Coronary artery (tissue), 2 donors: ENCODE measurements around the gene TWIST2.

Experiments used
- DNase-seq: peaks from one replicate; pipeline ENCODE4 v3.0.0-alpha.2; 2017; ENCODE audit warnings: low spot score
- H3K27ac ChIP-seq, 2 donors: fragments of 200-600 bp; sonication (generic); one replicate each; pipeline ENCODE4 v1.5.1; 2016 to 2019
- H3K4me3 ChIP-seq: fragments of 200-600 bp; sonication (generic); 2 replicates; pipeline ENCODE4 v1.5.1; 2016; ENCODE audit warnings: mild to moderate bottlenecking, moderate library complexity
- TF ChIP-seq, protein P1 (sequence below): fragments of 200-600 bp; sonication (generic); IDR thresholded peaks from one replicate; pipeline ENCODE4 v1.5.1; 2019; ENCODE audit warnings: antibody characterized with exemption

Gene TWIST2

DNA sequence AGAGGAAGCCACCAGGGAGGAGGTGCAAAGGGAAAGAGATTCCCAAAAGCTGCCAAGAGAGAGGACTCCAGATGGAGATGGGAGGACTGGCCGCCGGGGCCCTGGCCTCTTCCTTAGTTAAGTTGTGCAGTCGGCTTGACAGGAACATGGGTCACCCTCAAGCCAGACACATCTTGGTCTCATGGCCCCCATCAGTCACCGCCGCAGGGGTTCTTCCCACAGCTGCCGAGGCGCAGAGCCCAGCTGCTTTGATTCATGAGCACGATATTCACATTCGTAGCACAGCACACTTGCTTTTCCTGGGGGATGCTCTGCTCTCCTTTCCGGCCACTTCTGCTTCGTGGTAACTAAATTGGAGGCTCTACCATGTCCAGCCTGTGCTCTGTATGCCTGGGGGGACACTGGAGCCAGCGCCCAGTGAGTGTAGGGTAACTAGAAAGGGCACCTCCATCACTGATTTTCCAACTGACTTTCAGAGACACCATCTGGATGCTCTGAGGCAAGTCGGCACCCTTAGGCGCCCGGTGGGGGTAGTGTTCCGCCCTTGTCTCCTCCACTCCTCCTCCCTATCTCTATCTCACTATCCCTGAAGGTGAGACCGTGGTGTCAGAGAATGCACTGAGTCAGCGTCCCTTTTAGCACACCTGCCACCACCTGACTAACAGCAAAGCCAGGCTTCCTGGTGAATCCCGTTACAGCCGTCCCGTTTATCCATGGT is 13.3 kb downstream of the TWIST2 start:
- Histone ChIP-seq H3K4me3 (no peak overlapping the region), H3K27ac (no peak overlapping the region)
- TF ChIP-seq, protein P1, sequence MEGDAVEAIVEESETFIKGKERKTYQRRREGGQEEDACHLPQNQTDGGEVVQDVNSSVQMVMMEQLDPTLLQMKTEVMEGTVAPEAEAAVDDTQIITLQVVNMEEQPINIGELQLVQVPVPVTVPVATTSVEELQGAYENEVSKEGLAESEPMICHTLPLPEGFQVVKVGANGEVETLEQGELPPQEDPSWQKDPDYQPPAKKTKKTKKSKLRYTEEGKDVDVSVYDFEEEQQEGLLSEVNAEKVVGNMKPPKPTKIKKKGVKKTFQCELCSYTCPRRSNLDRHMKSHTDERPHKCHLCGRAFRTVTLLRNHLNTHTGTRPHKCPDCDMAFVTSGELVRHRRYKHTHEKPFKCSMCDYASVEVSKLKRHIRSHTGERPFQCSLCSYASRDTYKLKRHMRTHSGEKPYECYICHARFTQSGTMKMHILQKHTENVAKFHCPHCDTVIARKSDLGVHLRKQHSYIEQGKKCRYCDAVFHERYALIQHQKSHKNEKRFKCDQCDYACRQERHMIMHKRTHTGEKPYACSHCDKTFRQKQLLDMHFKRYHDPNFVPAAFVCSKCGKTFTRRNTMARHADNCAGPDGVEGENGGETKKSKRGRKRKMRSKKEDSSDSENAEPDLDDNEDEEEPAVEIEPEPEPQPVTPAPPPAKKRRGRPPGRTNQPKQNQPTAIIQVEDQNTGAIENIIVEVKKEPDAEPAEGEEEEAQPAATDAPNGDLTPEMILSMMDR = no peak

DNA sequence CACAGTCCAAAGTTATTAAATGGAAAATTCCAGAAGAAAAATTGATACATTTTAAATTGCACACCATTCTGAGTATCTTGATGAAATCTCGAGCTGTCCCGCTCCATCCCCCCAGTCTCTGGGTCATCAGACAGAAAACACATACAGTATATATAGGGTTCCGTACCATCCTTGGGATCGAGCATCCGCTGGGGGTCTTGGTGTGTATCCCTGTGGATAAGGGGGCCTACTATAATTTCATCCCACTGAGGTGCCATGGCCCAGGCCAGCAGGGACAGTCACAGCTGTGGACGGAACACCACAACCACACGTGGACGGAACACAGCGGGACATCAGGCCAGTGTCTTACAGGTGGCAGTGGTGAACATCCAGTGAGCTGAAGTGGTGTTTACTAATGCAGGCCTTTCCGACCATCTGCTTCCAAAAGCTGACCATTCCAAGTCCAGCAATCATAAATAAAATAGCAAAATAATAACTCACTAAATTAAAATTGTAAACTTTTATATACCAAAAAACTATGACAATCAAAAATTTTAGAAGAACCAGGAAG is 14.0 kb downstream of the TWIST2 start:
- Histone ChIP-seq H3K27ac (no peak overlapping the region), H3K4me3 (no peak overlapping the region)
- no peak for DNase-seq
- TF ChIP-seq, protein P1 = no peak

More for the DNA sequence above, 13.3 kb downstream of the TWIST2 start:
- no peak for DNase-seq

DNA sequence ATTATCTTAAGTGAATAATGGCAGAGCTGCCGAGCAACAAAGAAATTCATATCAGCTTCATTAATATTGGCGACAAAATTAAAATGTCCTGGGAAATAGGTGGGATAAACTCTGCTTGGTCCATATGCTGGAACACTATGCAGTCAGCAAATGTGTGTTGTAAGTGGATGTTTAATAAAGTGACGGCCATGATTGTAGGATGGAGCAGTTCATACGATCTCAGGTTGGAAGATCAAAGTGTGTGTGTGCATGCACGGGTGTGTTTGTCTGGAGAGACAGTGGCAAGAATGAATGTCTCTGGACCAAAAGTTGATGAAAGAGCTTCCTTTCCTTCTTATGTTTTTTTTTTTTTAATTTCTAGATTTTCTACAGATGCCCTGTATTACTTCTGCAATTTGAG is 14.8 kb downstream of the TWIST2 start:
- no peak overlapping the region for H3K4me3 ChIP-seq
- no peak for DNase-seq
- TF ChIP-seq, protein P1 = no peak
- no peak overlapping the region for H3K27ac ChIP-seq

DNA sequence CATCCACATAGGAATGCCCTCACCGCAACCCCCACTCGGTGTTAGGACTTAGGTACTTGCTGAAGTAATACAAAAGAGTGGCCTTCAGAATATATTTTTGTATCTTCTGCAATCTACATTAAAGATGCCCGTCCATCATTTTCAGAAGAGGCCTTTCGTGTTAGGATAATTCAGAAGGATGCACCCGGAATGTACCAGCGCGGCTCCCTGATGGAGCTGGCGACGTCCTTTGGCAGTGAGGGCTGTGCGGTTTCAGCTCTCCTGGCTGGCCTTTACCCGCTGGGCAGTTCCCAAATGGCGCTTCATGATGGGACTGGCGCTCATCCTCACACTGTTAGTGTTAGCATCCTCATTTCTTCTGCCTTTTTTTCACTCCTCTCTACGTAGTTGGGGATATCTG is 15.3 kb downstream of the TWIST2 start:
- TF ChIP-seq, protein P1 = no peak
- peak overlapping the region; percentile 82 to 98 for H3K27ac ChIP-seq
- no peak overlapping the region for H3K4me3 ChIP-seq
- DNase-seq = no peak

DNA sequence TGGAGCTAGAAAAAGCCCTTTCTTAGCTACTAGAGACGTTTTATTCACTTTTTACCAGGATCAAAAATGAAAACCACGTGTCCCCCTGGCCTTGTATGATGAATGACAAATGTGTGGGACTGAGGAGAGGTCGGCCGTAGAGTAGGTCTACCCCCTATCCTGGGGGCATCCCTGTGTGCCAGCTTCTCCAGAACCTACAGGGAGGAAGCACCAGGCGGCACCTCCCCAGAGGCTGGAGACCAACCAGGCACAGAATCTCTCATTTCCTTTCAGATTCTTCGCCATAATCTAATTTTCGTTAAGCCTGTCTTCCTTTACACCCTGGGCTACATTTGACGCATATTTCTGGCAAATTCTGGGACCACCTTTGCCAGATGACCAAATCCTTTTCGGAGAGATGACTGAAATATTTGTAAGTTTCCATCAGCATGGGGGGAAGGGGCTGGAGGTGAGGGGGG is 15.9 kb downstream of the TWIST2 start:
- H3K27ac ChIP-seq = peak overlapping the region; percentile 82 to 98
- H3K4me3 ChIP-seq = peak overlapping the region; percentile 65
- no peak for DNase-seq
- TF ChIP-seq, protein P1 = no peak

DNA sequence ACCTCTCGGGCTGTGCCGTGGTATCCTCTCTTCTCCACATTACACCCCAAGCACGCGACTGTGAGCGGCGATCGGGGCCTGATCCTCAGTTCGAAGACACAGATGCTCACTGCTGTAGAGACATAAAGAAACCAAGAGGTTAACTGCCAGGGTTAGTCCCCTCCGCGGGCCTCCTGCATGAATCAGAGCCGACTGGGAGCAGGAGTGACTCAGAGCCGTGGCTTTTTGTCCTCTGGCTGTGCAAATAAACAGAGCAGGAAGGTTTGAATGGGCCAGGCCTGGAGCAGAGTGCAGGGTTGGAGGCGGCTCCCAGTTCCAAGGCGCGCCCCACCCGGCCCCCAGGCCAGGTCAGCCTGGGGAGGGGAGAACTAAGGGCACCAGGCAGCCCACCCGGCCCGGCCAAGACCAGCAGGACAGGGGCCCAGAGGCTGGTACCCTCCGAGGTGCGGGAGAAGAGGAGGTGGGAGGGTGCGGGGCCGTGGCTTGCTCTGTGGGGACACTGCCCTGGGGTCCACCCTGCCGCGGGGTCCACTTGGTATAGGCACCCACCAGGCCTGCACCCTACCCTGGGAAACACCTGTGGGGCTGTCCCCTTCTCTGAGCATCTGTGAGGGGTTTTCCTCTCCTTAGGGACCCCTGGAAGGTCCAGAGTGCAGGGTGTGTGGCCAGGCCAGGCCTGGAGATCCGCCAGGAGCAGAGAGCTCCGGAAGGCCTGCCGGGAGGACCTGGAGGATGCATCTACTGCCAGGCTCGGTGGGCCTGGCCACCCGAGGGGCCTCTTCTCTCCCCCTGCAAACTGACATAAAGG is 16.5 kb downstream of the TWIST2 start:
- DNase-seq = peak; percentile 95
- Histone ChIP-seq H3K27ac (peak overlapping the region; percentile 82 to 98), H3K4me3 (peak overlapping the region; percentile 65)
- TF ChIP-seq, protein P1 = no peak
